Endothelial cell of umbilical vein (primary cell): ENCODE data around the gene TEN1. TPM values are rescaled to one million over a fixed set of nuclear protein-coding genes. Genes with fewer than 3 reads are reported as not detected.

Experiments
- BruUV-seq: library from RNA; stranded (reverse); fragments of 400-500 nt; replicated peaks from 2 replicates; lab custom pipeline; 2021; lab: Mats Ljungman, UMichigan
- CTCF ChIA-PET: fragments of 300-600, 350-600 bp; sonication (Branson Sonifier 250); formaldehyde crosslinking; loops from one replicate; lab custom pipeline; 2021; ENCODE audit warnings: antibody characterized with exemption, inconsistent platforms; lab: Charles Lee
- POLR2A ChIA-PET: fragments of 300-600, 350-600 bp; sonication (Branson Sonifier 250); formaldehyde crosslinking; loops from one replicate; lab custom pipeline; 2021; ENCODE audit warnings: antibody characterized with exemption, inconsistent platforms; lab: Charles Lee
- DNase-seq: peaks from one replicate; pipeline ENCODE4 v3.0.0-alpha.2; 2011; ENCODE audit warnings: low read depth, low spot score
- FAIRE-seq: peaks from 2 replicates; lab custom pipeline; 2011; peaks lifted over from hg19 to GRCh38; lab: Jason Lieb, UNC
- H2AFZ ChIP-seq: 2 replicates; pipeline ENCODE4 v1.6.0; 2012; ENCODE audit warnings: low read depth, low read length, control low read depth, inconsistent platforms
- H3K27ac ChIP-seq: 2 replicates; pipeline ENCODE4 v1.5.1; 2011; ENCODE audit warnings: low read depth, mild to moderate bottlenecking, control low read depth, low read length, moderate library complexity; ENCODE audit not compliant: insufficient read depth
- H3K27me3 ChIP-seq, 2 experiments: 2 replicates each; pipeline versions ENCODE4 v1.6.0 to v1.6.1; 2011; ENCODE audit warnings: low read length in 2 of 2, mixed read lengths in 1 of 2; ENCODE audit not compliant: control insufficient read depth in 2 of 2, insufficient read depth in 2 of 2
- H3K36me3 ChIP-seq, 2 experiments: 2 replicates in 1 of 2; 3 replicates in 1 of 2; pipeline ENCODE4 v1.5.1; 2011; ENCODE audit warnings: low read length in 2 of 2, mild to moderate bottlenecking in 1 of 2, moderate library complexity in 1 of 2; ENCODE audit not compliant: control insufficient read depth in 2 of 2, insufficient read depth in 2 of 2; ENCODE audit errors: extremely low read depth in 1 of 2
- H3K4me1 ChIP-seq: 3 replicates; pipeline ENCODE4 v1.5.1; 2011; ENCODE audit warnings: mild to moderate bottlenecking, low read length; ENCODE audit not compliant: control insufficient read depth, insufficient read depth; ENCODE audit errors: extremely low read depth
- H3K4me2 ChIP-seq: 2 replicates; pipeline ENCODE4 v1.6.1; 2011; ENCODE audit warnings: low read length, control low read depth, mixed read lengths; ENCODE audit not compliant: insufficient read depth
- H3K4me3 ChIP-seq, 3 experiments: fragments of 200-600 bp in 1 of 3; sonication (generic), shearing (Covaris generic) in 1 of 3; replicated peaks in 1 of 3; 2 replicates each; pipeline ENCODE4 v1.5.1; 2011 to 2016; ENCODE audit warnings: control low read depth in 3 of 3, low read length in 3 of 3, mild to moderate bottlenecking in 2 of 3, inconsistent platforms in 1 of 3, low read depth in 1 of 3, moderate library complexity in 1 of 3; ENCODE audit not compliant: insufficient read depth in 1 of 3
- H3K79me2 ChIP-seq: 2 replicates; pipeline ENCODE4 v1.6.0; 2012; ENCODE audit warnings: low read length, inconsistent platforms; ENCODE audit not compliant: control insufficient read depth, insufficient read depth
- H3K9ac ChIP-seq: replicated peaks from 2 replicates; pipeline ENCODE3; 2011; ENCODE audit warnings: low read length, control low read depth; ENCODE audit not compliant: insufficient read depth; ENCODE audit errors: extremely low read depth
- H3K9me1 ChIP-seq: replicated peaks from 3 replicates; pipeline ENCODE4 v1.6.0; 2011; ENCODE audit warnings: mild to moderate bottlenecking, low read length; ENCODE audit not compliant: control insufficient read depth, insufficient read depth; ENCODE audit errors: extremely low read depth
- H3K9me3 ChIP-seq: replicated peaks from 2 replicates; pipeline ENCODE4 v1.5.1; 2012; ENCODE audit warnings: low read length, inconsistent platforms; ENCODE audit not compliant: control insufficient read depth, insufficient read depth
- H4K20me1 ChIP-seq: replicated peaks from 2 replicates; pipeline ENCODE3; 2011; ENCODE audit warnings: mild to moderate bottlenecking, low read length; ENCODE audit not compliant: control insufficient read depth, insufficient read depth; ENCODE audit errors: extremely low read depth
- EZH2 ChIP-seq: IDR thresholded peaks from 2 replicates; pipeline ENCODE4 v1.6.1; 2012; ENCODE audit warnings: borderline replicate concordance, low read depth, mild to moderate bottlenecking, moderate library complexity, low read length, inconsistent platforms; ENCODE audit not compliant: severe bottlenecking
- FOS ChIP-seq: IDR thresholded peaks from 2 replicates; pipeline ENCODE4 v1.6.1; 2011; ENCODE audit warnings: mild to moderate bottlenecking, low read length, moderate library complexity, borderline replicate concordance; ENCODE audit not compliant: insufficient read depth
- GATA2 ChIP-seq: IDR thresholded peaks from 2 replicates; pipeline ENCODE4 v1.7.0; 2011; ENCODE audit warnings: low read depth, mild to moderate bottlenecking, moderate library complexity, mixed read lengths, low read length; ENCODE audit not compliant: insufficient read length, insufficient read depth
- JUN ChIP-seq: IDR thresholded peaks from 2 replicates; pipeline ENCODE4 v1.6.1; 2011; ENCODE audit warnings: borderline replicate concordance, low read depth; ENCODE audit not compliant: insufficient read length, insufficient read depth
- MYC ChIP-seq: IDR thresholded peaks from one replicate; pipeline ENCODE4 v1.6.1; 2011; ENCODE audit warnings: mild to moderate bottlenecking, low read depth, low read length
- POLR2A ChIP-seq: IDR thresholded peaks from 2 replicates; pipeline ENCODE4 v1.6.1; 2012; ENCODE audit warnings: low read depth, mild to moderate bottlenecking, control low read depth, low read length
- POLR2AphosphoS5 ChIP-seq: IDR thresholded peaks from 2 replicates; pipeline ENCODE4 v1.6.1; 2012; ENCODE audit warnings: low read depth, mild to moderate bottlenecking, control low read depth, low read length, moderate library complexity; ENCODE audit not compliant: insufficient read depth
- dilution Hi-C: fragments of 300-500 bp; cut with MboI; formaldehyde crosslinking; loops from one replicate; pipeline ENCODE4 v1.15.0; 2019; ENCODE audit warnings: low sequenced_read_pairs; ENCODE audit not compliant: extremely low pct_ligation_motif_present
- intact Hi-C: fragments of 100-400 bp; cut with micrococcal nuclease; formaldehyde crosslinking; loops from one replicate; pipeline ENCODE4 v1.10.0; 2022
- polyA plus RNA-seq, 4 experiments: library from polyadenylated mRNA; depleted of rRNA in 3 of 4; stranded (reverse) in 3 of 4; unstranded in 1 of 4; fragments of >200 nt; gene quantifications; 2 replicates each; pipeline versions ENCODE4 v1.2.1 to v1.2.3, GENCODE V29; 2011 to 2012; ENCODE audit warnings: missing spikeins in 1 of 4
- total RNA-seq: library from RNA; stranded (reverse); gene quantifications from 2 replicates; pipeline ENCODE4 v1.2.3, GENCODE V29; 2021
- TF ChIP-seq, protein P1 (sequence below), 2 donors: IDR thresholded peaks; 1 replicate in 1 of 2; 2 replicates in 1 of 2; pipeline ENCODE4 v1.5.1; 2011; ENCODE audit warnings: low read length in 2 of 2, mild to moderate bottlenecking in 2 of 2, moderate library complexity in 2 of 2, control low read depth in 1 of 2, inconsistent platforms in 1 of 2, low read depth in 1 of 2; ENCODE audit not compliant: insufficient read depth in 1 of 2; ENCODE audit errors: extremely low read depth in 1 of 2
- TF ChIP-seq, protein P2 (sequence below): IDR thresholded peaks from 2 replicates; pipeline ENCODE4 v1.6.1; 2011; ENCODE audit not compliant: insufficient read depth, insufficient read length

The TEN1 gene
- total and polyA plus RNA-seq, 2 donors (not counting 3 experiments of a cell fraction or from before 2014, with no cell fraction given) = 18.8 to 29.0 TPM

DNA sequence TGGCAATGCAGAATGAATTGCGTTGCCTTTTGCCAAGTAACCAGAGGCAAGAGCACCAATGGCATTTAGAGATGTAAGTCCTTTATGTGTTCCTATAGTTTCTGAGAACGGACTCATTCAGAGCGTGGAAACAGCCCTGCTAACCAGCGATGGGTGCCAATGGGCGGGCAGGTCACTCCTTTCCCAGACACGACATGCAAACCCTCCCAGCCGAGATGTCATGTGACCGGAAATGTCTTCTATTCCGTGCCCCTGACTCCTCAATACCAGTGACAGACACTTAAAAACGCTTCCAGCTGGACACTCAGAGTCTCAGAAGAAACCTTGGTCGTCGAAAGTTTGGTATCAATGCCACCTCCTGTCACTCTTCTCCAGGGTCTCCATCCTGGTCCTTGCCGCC is 41.4 kb upstream of the TEN1 start:
- POLR2A ChIA-PET = no interaction called here
- Histone ChIP-seq H4K20me1 (no peaks in the 10 kb centered on the region), H3K4me3 (no peak overlapping the region), H3K79me2 (no peaks in the 10 kb centered on the region), H3K27me3 (no peaks in the 10 kb centered on the region), H3K36me3 (no peaks in the 10 kb centered on the region), H3K27ac (no peak overlapping the region), H3K9me1 (no peaks in the 10 kb centered on the region), H3K9me3 (no peaks in the 10 kb centered on the region), H3K4me2 (no peak overlapping the region), H3K9ac (no peak overlapping the region), H2AFZ (no peak overlapping the region), H3K4me1 (peaks cover 6% of the 10 kb centered on the region)
- no peak for FAIRE-seq
- no peak for DNase-seq
- TF ChIP-seq FOS = no peak
- TF ChIP-seq POLR2A = no peak
- TF ChIP-seq JUN = no peak
- TF ChIP-seq POLR2AphosphoS5 = no peak
- no peak for TF ChIP-seq GATA2
- TF ChIP-seq, protein P1, sequence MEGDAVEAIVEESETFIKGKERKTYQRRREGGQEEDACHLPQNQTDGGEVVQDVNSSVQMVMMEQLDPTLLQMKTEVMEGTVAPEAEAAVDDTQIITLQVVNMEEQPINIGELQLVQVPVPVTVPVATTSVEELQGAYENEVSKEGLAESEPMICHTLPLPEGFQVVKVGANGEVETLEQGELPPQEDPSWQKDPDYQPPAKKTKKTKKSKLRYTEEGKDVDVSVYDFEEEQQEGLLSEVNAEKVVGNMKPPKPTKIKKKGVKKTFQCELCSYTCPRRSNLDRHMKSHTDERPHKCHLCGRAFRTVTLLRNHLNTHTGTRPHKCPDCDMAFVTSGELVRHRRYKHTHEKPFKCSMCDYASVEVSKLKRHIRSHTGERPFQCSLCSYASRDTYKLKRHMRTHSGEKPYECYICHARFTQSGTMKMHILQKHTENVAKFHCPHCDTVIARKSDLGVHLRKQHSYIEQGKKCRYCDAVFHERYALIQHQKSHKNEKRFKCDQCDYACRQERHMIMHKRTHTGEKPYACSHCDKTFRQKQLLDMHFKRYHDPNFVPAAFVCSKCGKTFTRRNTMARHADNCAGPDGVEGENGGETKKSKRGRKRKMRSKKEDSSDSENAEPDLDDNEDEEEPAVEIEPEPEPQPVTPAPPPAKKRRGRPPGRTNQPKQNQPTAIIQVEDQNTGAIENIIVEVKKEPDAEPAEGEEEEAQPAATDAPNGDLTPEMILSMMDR (IDR thresholded peaks at IDR 0.05; ENCODE audit: extremely low read depth in 1 of 2, insufficient read depth in 1 of 2, low read depth in 1 of 2, low read length in 2 of 2) = no peak
- TF ChIP-seq MYC = no peak
- TF ChIP-seq EZH2 = no peak
- TF ChIP-seq, protein P2, sequence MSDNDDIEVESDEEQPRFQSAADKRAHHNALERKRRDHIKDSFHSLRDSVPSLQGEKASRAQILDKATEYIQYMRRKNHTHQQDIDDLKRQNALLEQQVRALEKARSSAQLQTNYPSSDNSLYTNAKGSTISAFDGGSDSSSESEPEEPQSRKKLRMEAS = no peak
- CTCF ChIA-PET = interaction anchor here (1.3 kb wide), 1 partner anchor 10 kb away, joined by 3 read pairs; no protein-coding TSS in a partner anchor
- no TSS peak for BruUV-seq
- intact Hi-C loops (no loop called here), dilution Hi-C loops (no loop called here)
